ENCODE data around the gene ZNF518A.

Gene ZNF518A

GRCh38 chr10:96089670-96090462 lies 40.2 kb upstream of the ZNF518A start:
- Mint-ChIP-seq H3K4me1 (no peaks in the 10 kb centered on the region), H3K36me3 (ENCODE audit: low read depth) (no peaks in the 10 kb centered on the region), H3K4me3 (no peak overlapping the region), H3K27me3 (ENCODE audit: low read depth) (peaks cover 3% of the 10 kb centered on the region), H3K9me3 (no peaks in the 10 kb centered on the region), H3K27ac (no peak overlapping the region)
- TF ChIP-seq CTCF (IDR thresholded peaks at IDR 0.05; ENCODE audit: unreplicated experiment in 3 of 3) = no peak

- peaks cover 3% of the 10 kb centered on the region for H3K27me3 Mint-ChIP-seq (ENCODE audit: low read depth)
- no peaks in the 10 kb centered on the region for H3K9me3 Mint-ChIP-seq
- TF ChIP-seq CTCF (IDR thresholded peaks at IDR 0.05; ENCODE audit: unreplicated experiment in 3 of 3) = no peak
- no peaks in the 10 kb centered on the region for H3K4me1 Mint-ChIP-seq
- H3K27ac Mint-ChIP-seq = no peak overlapping the region
- H3K36me3 Mint-ChIP-seq (ENCODE audit: low read depth) = no peaks in the 10 kb centered on the region
- no peak overlapping the region for H3K4me3 Mint-ChIP-seq
Observed at GRCh38 chr10:96090463-96090800, 39.7 kb upstream of the ZNF518A start.

- Mint-ChIP-seq H3K4me3 (no peak overlapping the region), H3K27ac (no peak overlapping the region), H3K4me1 (no peaks in the 10 kb centered on the region), H3K9me3 (no peaks in the 10 kb centered on the region), H3K27me3 (ENCODE audit: low read depth) (peaks cover 3% of the 10 kb centered on the region), H3K36me3 (ENCODE audit: low read depth) (no peaks in the 10 kb centered on the region)
- TF ChIP-seq CTCF (IDR thresholded peaks at IDR 0.05; ENCODE audit: unreplicated experiment in 3 of 3) = no peak
Observed at GRCh38 chr10:96092999-96093767, 36.9 kb upstream of the ZNF518A start.

- Mint-ChIP-seq H3K27ac (no peak overlapping the region), H3K36me3 (ENCODE audit: low read depth) (no peaks in the 10 kb centered on the region), H3K27me3 (ENCODE audit: low read depth) (peaks cover 3% of the 10 kb centered on the region), H3K4me3 (no peak overlapping the region), H3K9me3 (no peaks in the 10 kb centered on the region), H3K4me1 (no peaks in the 10 kb centered on the region)
- no peak for TF ChIP-seq CTCF (IDR thresholded peaks at IDR 0.05; ENCODE audit: unreplicated experiment in 3 of 3)
Observed at GRCh38 chr10:96093948-96094347, 36.1 kb upstream of the ZNF518A start.

- Mint-ChIP-seq H3K4me3 (no peak overlapping the region), H3K4me1 (no peaks in the 10 kb centered on the region), H3K36me3 (ENCODE audit: low read depth) (no peaks in the 10 kb centered on the region), H3K27ac (no peak overlapping the region), H3K9me3 (no peaks in the 10 kb centered on the region), H3K27me3 (ENCODE audit: low read depth) (peaks cover 2% of the 10 kb centered on the region)
- TF ChIP-seq CTCF (IDR thresholded peaks at IDR 0.05; ENCODE audit: unreplicated experiment in 3 of 3) = no peak
Observed at GRCh38 chr10:96096958-96097357, 33.1 kb upstream of the ZNF518A start.

All from nephron (organoid).